HL-60 (cell line): Measurements from ENCODE around the gene GPR89A.
"Not testable (repeated sequence)": the region's sequence is repeated elsewhere in the genome, so short reads cannot be mapped to it uniquely, and the experiment has no call there.

Experiments
- GABPA ChIP-seq: IDR thresholded peaks from 2 replicates; pipeline ENCODE4 v1.6.1; 2012; ENCODE audit warnings: low read depth
- TF ChIP-seq, protein P1 (sequence below): IDR thresholded peaks from one replicate; pipeline ENCODE4 v1.5.1; 2011; ENCODE audit warnings: low read length, control low read depth, inconsistent platforms; ENCODE audit not compliant: insufficient read depth
- TF ChIP-seq, protein P2 (sequence below): IDR thresholded peaks from 2 replicates; pipeline ENCODE4 v1.6.1; 2012; ENCODE audit warnings: low read depth; ENCODE audit not compliant: insufficient replicate concordance

- TF ChIP-seq, protein P1, sequence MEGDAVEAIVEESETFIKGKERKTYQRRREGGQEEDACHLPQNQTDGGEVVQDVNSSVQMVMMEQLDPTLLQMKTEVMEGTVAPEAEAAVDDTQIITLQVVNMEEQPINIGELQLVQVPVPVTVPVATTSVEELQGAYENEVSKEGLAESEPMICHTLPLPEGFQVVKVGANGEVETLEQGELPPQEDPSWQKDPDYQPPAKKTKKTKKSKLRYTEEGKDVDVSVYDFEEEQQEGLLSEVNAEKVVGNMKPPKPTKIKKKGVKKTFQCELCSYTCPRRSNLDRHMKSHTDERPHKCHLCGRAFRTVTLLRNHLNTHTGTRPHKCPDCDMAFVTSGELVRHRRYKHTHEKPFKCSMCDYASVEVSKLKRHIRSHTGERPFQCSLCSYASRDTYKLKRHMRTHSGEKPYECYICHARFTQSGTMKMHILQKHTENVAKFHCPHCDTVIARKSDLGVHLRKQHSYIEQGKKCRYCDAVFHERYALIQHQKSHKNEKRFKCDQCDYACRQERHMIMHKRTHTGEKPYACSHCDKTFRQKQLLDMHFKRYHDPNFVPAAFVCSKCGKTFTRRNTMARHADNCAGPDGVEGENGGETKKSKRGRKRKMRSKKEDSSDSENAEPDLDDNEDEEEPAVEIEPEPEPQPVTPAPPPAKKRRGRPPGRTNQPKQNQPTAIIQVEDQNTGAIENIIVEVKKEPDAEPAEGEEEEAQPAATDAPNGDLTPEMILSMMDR, result not testable (repeated sequence)
- TF ChIP-seq GABPA, result not testable (repeated sequence)
- TF ChIP-seq, protein P2, sequence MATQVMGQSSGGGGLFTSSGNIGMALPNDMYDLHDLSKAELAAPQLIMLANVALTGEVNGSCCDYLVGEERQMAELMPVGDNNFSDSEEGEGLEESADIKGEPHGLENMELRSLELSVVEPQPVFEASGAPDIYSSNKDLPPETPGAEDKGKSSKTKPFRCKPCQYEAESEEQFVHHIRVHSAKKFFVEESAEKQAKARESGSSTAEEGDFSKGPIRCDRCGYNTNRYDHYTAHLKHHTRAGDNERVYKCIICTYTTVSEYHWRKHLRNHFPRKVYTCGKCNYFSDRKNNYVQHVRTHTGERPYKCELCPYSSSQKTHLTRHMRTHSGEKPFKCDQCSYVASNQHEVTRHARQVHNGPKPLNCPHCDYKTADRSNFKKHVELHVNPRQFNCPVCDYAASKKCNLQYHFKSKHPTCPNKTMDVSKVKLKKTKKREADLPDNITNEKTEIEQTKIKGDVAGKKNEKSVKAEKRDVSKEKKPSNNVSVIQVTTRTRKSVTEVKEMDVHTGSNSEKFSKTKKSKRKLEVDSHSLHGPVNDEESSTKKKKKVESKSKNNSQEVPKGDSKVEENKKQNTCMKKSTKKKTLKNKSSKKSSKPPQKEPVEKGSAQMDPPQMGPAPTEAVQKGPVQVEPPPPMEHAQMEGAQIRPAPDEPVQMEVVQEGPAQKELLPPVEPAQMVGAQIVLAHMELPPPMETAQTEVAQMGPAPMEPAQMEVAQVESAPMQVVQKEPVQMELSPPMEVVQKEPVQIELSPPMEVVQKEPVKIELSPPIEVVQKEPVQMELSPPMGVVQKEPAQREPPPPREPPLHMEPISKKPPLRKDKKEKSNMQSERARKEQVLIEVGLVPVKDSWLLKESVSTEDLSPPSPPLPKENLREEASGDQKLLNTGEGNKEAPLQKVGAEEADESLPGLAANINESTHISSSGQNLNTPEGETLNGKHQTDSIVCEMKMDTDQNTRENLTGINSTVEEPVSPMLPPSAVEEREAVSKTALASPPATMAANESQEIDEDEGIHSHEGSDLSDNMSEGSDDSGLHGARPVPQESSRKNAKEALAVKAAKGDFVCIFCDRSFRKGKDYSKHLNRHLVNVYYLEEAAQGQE, result not testable (repeated sequence)
Observed at GRCh38 chr1:145643990-145644389, 36.2 kb downstream of the GPR89A start.
